Measurements from ENCODE around the gene NXN.
A peak's percentile ranks its signal among the peaks of the same experiment; 100 is the strongest.

NXN gene

GRCh38 chr17:948284-948852 lies 31.2 kb downstream of the NXN start:
- H3K27me3 ChIP-seq (replicated peaks; ENCODE audit: control insufficient read depth, insufficient read depth, low read length): peaks cover 6% of the 10 kb centered on the region
- H3K4me1 ChIP-seq (ENCODE audit: control insufficient read depth, insufficient read depth, low read length): peaks cover 7% of the 10 kb centered on the region
- no peak overlapping the region for H3K9ac ChIP-seq (ENCODE audit: low read length)
- H3K4me3 ChIP-seq (ENCODE audit: low read length): no peak overlapping the region
- DNase-seq (ENCODE audit: low read depth): no peak
- no peaks in the 10 kb centered on the region for H3K9me3 ChIP-seq (ENCODE audit: control insufficient read depth, low read length)
- no peaks in the 10 kb centered on the region for H3K36me3 ChIP-seq (ENCODE audit: control insufficient read depth, insufficient read depth, low read length, severe bottlenecking)

GRCh38 chr17:946510-947236 lies 32.9 kb downstream of the NXN start:
- no peaks in the 10 kb centered on the region for H3K36me3 ChIP-seq (ENCODE audit: control insufficient read depth, insufficient read depth, low read length, severe bottlenecking)
- H3K9me3 ChIP-seq (ENCODE audit: control insufficient read depth, low read length): no peaks in the 10 kb centered on the region
- H3K27me3 ChIP-seq (replicated peaks; ENCODE audit: control insufficient read depth, insufficient read depth, low read length): peaks cover 6% of the 10 kb centered on the region
- peaks cover 4% of the 10 kb centered on the region for H3K4me1 ChIP-seq (ENCODE audit: control insufficient read depth, insufficient read depth, low read length)
- DNase-seq (ENCODE audit: low read depth): no peak
- no peak overlapping the region for H3K9ac ChIP-seq (ENCODE audit: low read length)
- no peak overlapping the region for H3K4me3 ChIP-seq (ENCODE audit: low read length)

- no peaks in the 10 kb centered on the region for H3K9me3 ChIP-seq (ENCODE audit: control insufficient read depth, low read length)
- H3K9ac ChIP-seq (ENCODE audit: low read length): no peak overlapping the region
- no peaks in the 10 kb centered on the region for H3K36me3 ChIP-seq (ENCODE audit: control insufficient read depth, insufficient read depth, low read length, severe bottlenecking)
- H3K4me1 ChIP-seq (ENCODE audit: control insufficient read depth, insufficient read depth, low read length): peaks cover under 1% of the 10 kb centered on the region
- no peak overlapping the region for H3K4me3 ChIP-seq (ENCODE audit: low read length)
- no peak for DNase-seq (ENCODE audit: low read depth)
- H3K27me3 ChIP-seq (replicated peaks; ENCODE audit: control insufficient read depth, insufficient read depth, low read length): peaks cover 6% of the 10 kb centered on the region
Measured at GRCh38 chr17:945672-946071, 33.9 kb downstream of the NXN start.

GRCh38 chr17:944266-944826 lies 35.2 kb downstream of the NXN start:
- Histone ChIP-seq H3K27me3 (replicated peaks; ENCODE audit: control insufficient read depth, insufficient read depth, low read length) (no peaks in the 10 kb centered on the region), H3K36me3 (ENCODE audit: control insufficient read depth, insufficient read depth, low read length, severe bottlenecking) (no peaks in the 10 kb centered on the region), H3K4me3 (ENCODE audit: low read length) (no peak overlapping the region), H3K4me1 (ENCODE audit: control insufficient read depth, insufficient read depth, low read length) (no peaks in the 10 kb centered on the region), H3K9ac (ENCODE audit: low read length) (no peak overlapping the region), H3K9me3 (ENCODE audit: control insufficient read depth, low read length) (no peaks in the 10 kb centered on the region)
- no peak for DNase-seq (ENCODE audit: low read depth)

- Histone ChIP-seq H3K9me3 (ENCODE audit: control insufficient read depth, low read length) (no peaks in the 10 kb centered on the region), H3K27me3 (replicated peaks; ENCODE audit: control insufficient read depth, insufficient read depth, low read length) (peaks cover 5% of the 10 kb centered on the region), H3K9ac (ENCODE audit: low read length) (no peak overlapping the region), H3K36me3 (ENCODE audit: control insufficient read depth, insufficient read depth, low read length, severe bottlenecking) (no peaks in the 10 kb centered on the region), H3K4me1 (ENCODE audit: control insufficient read depth, insufficient read depth, low read length) (peaks cover 13% of the 10 kb centered on the region), H3K4me3 (ENCODE audit: low read length) (no peak overlapping the region)
- no peak for DNase-seq (ENCODE audit: low read depth)
Measured at GRCh38 chr17:935485-935884, 44.1 kb downstream of the NXN start.

GRCh38 chr17:933312-934073 lies 46.1 kb downstream of the NXN start:
- Histone ChIP-seq H3K36me3 (ENCODE audit: control insufficient read depth, insufficient read depth, low read length, severe bottlenecking) (no peaks in the 10 kb centered on the region), H3K9me3 (ENCODE audit: control insufficient read depth, low read length) (no peaks in the 10 kb centered on the region), H3K4me1 (ENCODE audit: control insufficient read depth, insufficient read depth, low read length) (peaks cover 13% of the 10 kb centered on the region), H3K4me3 (ENCODE audit: low read length) (peak overlapping the region; percentile 17), H3K9ac (ENCODE audit: low read length) (peak overlapping the region; percentile 38), H3K27me3 (replicated peaks; ENCODE audit: control insufficient read depth, insufficient read depth, low read length) (peaks cover 5% of the 10 kb centered on the region)
- peak; percentile 88 for DNase-seq (ENCODE audit: low read depth)

- peaks cover 26% of the 10 kb centered on the region for H3K4me1 ChIP-seq (ENCODE audit: control insufficient read depth, insufficient read depth, low read length)
- H3K9me3 ChIP-seq (ENCODE audit: control insufficient read depth, low read length): no peaks in the 10 kb centered on the region
- no peaks in the 10 kb centered on the region for H3K27me3 ChIP-seq (replicated peaks; ENCODE audit: control insufficient read depth, insufficient read depth, low read length)
- H3K9ac ChIP-seq (ENCODE audit: low read length): no peak overlapping the region
- H3K36me3 ChIP-seq (ENCODE audit: control insufficient read depth, insufficient read depth, low read length, severe bottlenecking): no peaks in the 10 kb centered on the region
- no peak for DNase-seq (ENCODE audit: low read depth)
- no peak overlapping the region for H3K4me3 ChIP-seq (ENCODE audit: low read length)
Measured at GRCh38 chr17:930258-930657, 49.3 kb downstream of the NXN start.

GRCh38 chr17:929586-929985 lies 50.0 kb downstream of the NXN start:
- no peak for DNase-seq (ENCODE audit: low read depth)
- Histone ChIP-seq H3K4me3 (ENCODE audit: low read length) (no peak overlapping the region), H3K4me1 (ENCODE audit: control insufficient read depth, insufficient read depth, low read length) (peaks cover 26% of the 10 kb centered on the region), H3K27me3 (replicated peaks; ENCODE audit: control insufficient read depth, insufficient read depth, low read length) (no peaks in the 10 kb centered on the region), H3K9me3 (ENCODE audit: control insufficient read depth, low read length) (no peaks in the 10 kb centered on the region), H3K9ac (ENCODE audit: low read length) (no peak overlapping the region), H3K36me3 (ENCODE audit: control insufficient read depth, insufficient read depth, low read length, severe bottlenecking) (no peaks in the 10 kb centered on the region)

GRCh38 chr17:927611-928461 lies 51.7 kb downstream of the NXN start:
- Histone ChIP-seq H3K4me1 (ENCODE audit: control insufficient read depth, insufficient read depth, low read length) (peaks cover 14% of the 10 kb centered on the region), H3K36me3 (ENCODE audit: control insufficient read depth, insufficient read depth, low read length, severe bottlenecking) (no peaks in the 10 kb centered on the region), H3K4me3 (ENCODE audit: low read length) (no peak overlapping the region), H3K9ac (ENCODE audit: low read length) (no peak overlapping the region), H3K27me3 (replicated peaks; ENCODE audit: control insufficient read depth, insufficient read depth, low read length) (no peaks in the 10 kb centered on the region), H3K9me3 (ENCODE audit: control insufficient read depth, low read length) (no peaks in the 10 kb centered on the region)
- DNase-seq (ENCODE audit: low read depth): peak; percentile 90

GRCh38 chr17:925817-926216 lies 53.8 kb downstream of the NXN start:
- no peaks in the 10 kb centered on the region for H3K27me3 ChIP-seq (replicated peaks; ENCODE audit: control insufficient read depth, insufficient read depth, low read length)
- peaks cover 13% of the 10 kb centered on the region for H3K4me1 ChIP-seq (ENCODE audit: control insufficient read depth, insufficient read depth, low read length)
- no peak overlapping the region for H3K4me3 ChIP-seq (ENCODE audit: low read length)
- H3K36me3 ChIP-seq (ENCODE audit: control insufficient read depth, insufficient read depth, low read length, severe bottlenecking): no peaks in the 10 kb centered on the region
- no peak for DNase-seq (ENCODE audit: low read depth)
- no peak overlapping the region for H3K9ac ChIP-seq (ENCODE audit: low read length)
- no peaks in the 10 kb centered on the region for H3K9me3 ChIP-seq (ENCODE audit: control insufficient read depth, low read length)
